Right lobe of liver (tissue), 4 donors: ENCODE data around the gene NKAIN2.

Experiments
- POLR2A ChIP-seq: fragments of 450-650 bp; IDR thresholded peaks from one replicate; pipeline ENCODE4 v1.6.1; 2017; ENCODE audit warnings: antibody characterized with exemption, mild to moderate bottlenecking
- TF ChIP-seq, protein P1 (sequence below), 4 donors: fragments of 200-600 bp in 3 of 4; fragments of 450-650 bp in 1 of 4; IDR thresholded peaks; one replicate each; pipeline versions ENCODE4 v1.5.1 to v1.8.0; 2016 to 2022; ENCODE audit warnings: antibody characterized with exemption in 4 of 4, mild to moderate bottlenecking in 2 of 4
- donor health status: DM: no; HTN: no; CAD: no.
- donor health status: DM: no; HTN: no; CAD: no.
- donor health status: DM: no; HTN: yes; CAD: no.

DNA sequence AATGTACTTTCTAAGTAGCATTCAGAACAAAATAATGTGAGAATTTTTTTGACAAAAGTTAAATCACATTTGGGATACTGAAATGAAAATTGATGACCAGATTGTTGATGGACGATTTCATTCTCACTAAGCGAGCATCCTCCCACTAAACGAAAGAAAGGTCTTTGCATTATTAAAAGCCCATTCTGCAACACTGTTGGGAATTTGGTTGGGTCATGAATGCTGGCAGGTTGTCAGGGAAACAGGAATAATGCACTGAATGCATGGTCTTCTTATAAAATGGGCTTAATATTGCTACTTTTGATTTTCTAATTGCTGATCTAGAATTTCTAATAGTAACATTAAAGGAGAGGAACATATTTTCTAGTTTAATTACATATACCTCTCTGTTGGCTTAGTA, 229.8 kb downstream of the NKAIN2 start:
- TF ChIP-seq, protein P1, sequence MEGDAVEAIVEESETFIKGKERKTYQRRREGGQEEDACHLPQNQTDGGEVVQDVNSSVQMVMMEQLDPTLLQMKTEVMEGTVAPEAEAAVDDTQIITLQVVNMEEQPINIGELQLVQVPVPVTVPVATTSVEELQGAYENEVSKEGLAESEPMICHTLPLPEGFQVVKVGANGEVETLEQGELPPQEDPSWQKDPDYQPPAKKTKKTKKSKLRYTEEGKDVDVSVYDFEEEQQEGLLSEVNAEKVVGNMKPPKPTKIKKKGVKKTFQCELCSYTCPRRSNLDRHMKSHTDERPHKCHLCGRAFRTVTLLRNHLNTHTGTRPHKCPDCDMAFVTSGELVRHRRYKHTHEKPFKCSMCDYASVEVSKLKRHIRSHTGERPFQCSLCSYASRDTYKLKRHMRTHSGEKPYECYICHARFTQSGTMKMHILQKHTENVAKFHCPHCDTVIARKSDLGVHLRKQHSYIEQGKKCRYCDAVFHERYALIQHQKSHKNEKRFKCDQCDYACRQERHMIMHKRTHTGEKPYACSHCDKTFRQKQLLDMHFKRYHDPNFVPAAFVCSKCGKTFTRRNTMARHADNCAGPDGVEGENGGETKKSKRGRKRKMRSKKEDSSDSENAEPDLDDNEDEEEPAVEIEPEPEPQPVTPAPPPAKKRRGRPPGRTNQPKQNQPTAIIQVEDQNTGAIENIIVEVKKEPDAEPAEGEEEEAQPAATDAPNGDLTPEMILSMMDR (IDR thresholded peaks at IDR 0.05), result no peak
- no peak for TF ChIP-seq POLR2A
